ENCODE measurements around the gene SRP72.
"Not testable (repeated sequence)": the region's sequence is repeated elsewhere in the genome, so short reads cannot be mapped to it uniquely, and the experiment has no call there.

The SRP72 gene

GRCh38 chr4:56440983-56441382, 26.4 kb upstream of the SRP72 start:
- no peak for TF ChIP-seq CTCF (IDR thresholded peaks at IDR 0.05; ENCODE audit: insufficient read depth, low read length, missing control alignments)
- ChIA-PET POLR2A (interaction anchor here (0.7 kb wide), 1 partner anchor 26 kb away, joined by 5 read pairs; no protein-coding TSS in a partner anchor), CTCF (no interaction called here)
- H3K4me3 ChIP-seq (ENCODE audit: low read depth, low read length): no peak overlapping the region
- no peak for DNase-seq (ENCODE audit: low read depth, low spot score)

- DNase-seq (ENCODE audit: low read depth, low spot score): no peak
- no peak overlapping the region for H3K4me3 ChIP-seq (ENCODE audit: low read depth, low read length)
- TF ChIP-seq CTCF (IDR thresholded peaks at IDR 0.05; ENCODE audit: insufficient read depth, low read length, missing control alignments): no peak
- POLR2A ChIA-PET: no interaction called here
- CTCF ChIA-PET: interaction anchor here (1.8 kb wide), 1 partner anchor 21 kb away, joined by 4 read pairs; no protein-coding TSS in a partner anchor
Observed at GRCh38 chr4:56444719-56445118, 22.7 kb upstream of the SRP72 start.

- no peak for DNase-seq (ENCODE audit: low read depth, low spot score)
- no peak overlapping the region for H3K4me3 ChIP-seq (ENCODE audit: low read depth, low read length)
- TF ChIP-seq CTCF (IDR thresholded peaks at IDR 0.05; ENCODE audit: insufficient read depth, low read length, missing control alignments): no peak
- ChIA-PET POLR2A (no interaction called here), CTCF (no interaction called here)
Observed at GRCh38 chr4:56445699-56446098, 21.7 kb upstream of the SRP72 start.

- no peak for TF ChIP-seq CTCF (IDR thresholded peaks at IDR 0.05; ENCODE audit: insufficient read depth, low read length, missing control alignments)
- no peak for DNase-seq (ENCODE audit: low read depth, low spot score)
- ChIA-PET POLR2A (interaction anchor here (0.6 kb wide), 1 partner anchor 9 kb away, joined by 3 read pairs; no protein-coding TSS in a partner anchor), CTCF (no interaction called here)
- no peak overlapping the region for H3K4me3 ChIP-seq (ENCODE audit: low read depth, low read length)
Observed at GRCh38 chr4:56448301-56448700, 19.1 kb upstream of the SRP72 start.

GRCh38 chr4:56449475-56449874, 17.9 kb upstream of the SRP72 start:
- POLR2A ChIA-PET: not testable (repeated sequence)

GRCh38 chr4:56450342-56450741, 17.1 kb upstream of the SRP72 start:
- POLR2A ChIA-PET: no interaction called here
- no peak for DNase-seq (ENCODE audit: low read depth, low spot score)
- TF ChIP-seq CTCF (IDR thresholded peaks at IDR 0.05; ENCODE audit: insufficient read depth, low read length, missing control alignments): no peak
- H3K4me3 ChIP-seq (ENCODE audit: low read depth, low read length): no peak overlapping the region
- CTCF ChIA-PET: interaction anchor here (1.6 kb wide), 1 partner anchor 386 kb away, joined by 3 read pairs; no protein-coding TSS in a partner anchor

More at GRCh38 chr4:56449475-56449874, 17.9 kb upstream of the SRP72 start:
- DNase-seq (ENCODE audit: low read depth, low spot score); H3K4me3 ChIP-seq (ENCODE audit: low read depth, low read length); CTCF ChIA-PET: not testable (repeated sequence)

GRCh38 chr4:56460085-56460484, 7.3 kb upstream of the SRP72 start:
- no peak overlapping the region for H3K4me3 ChIP-seq (ENCODE audit: low read depth, low read length)
- no peak for DNase-seq (ENCODE audit: low read depth, low spot score)
- no peak for TF ChIP-seq CTCF (IDR thresholded peaks at IDR 0.05; ENCODE audit: insufficient read depth, low read length, missing control alignments)
- CTCF ChIA-PET: interaction anchor here (2.2 kb wide), 1 partner anchor 20 kb away, joined by 6 read pairs; no protein-coding TSS in a partner anchor
- POLR2A ChIA-PET: no interaction called here

All from AG04449 (cell line).